ENCODE data around the gene GRAMD4.
"Not testable (repeated sequence)": the region's sequence is repeated elsewhere in the genome, so short reads cannot be mapped to it uniquely, and the experiment has no call there.

Gene GRAMD4

GRCh38 chr22:46617207-46617985, 2.8 kb upstream of the GRAMD4 start:
- Mint-ChIP-seq H3K4me3 (no peak overlapping the region), H3K4me1 (peaks cover 29% of the 10 kb centered on the region), H3K9me3 (no peaks in the 10 kb centered on the region), H3K36me3 (peaks cover 5% of the 10 kb centered on the region), H3K27ac (no peak overlapping the region)
- ATAC-seq (no peak), DNase-seq (ENCODE audit: low spot score in 2 of 2) (no peak)

GRCh38 chr22:46617986-46618647, 2.1 kb upstream of the GRAMD4 start:
- Mint-ChIP-seq H3K36me3 (peaks cover 4% of the 10 kb centered on the region), H3K27ac (no peak overlapping the region), H3K4me3 (no peak overlapping the region), H3K9me3 (no peaks in the 10 kb centered on the region), H3K4me1 (peaks cover 22% of the 10 kb centered on the region)
- DNase-seq (ENCODE audit: low spot score in 2 of 2), result no peak
- ATAC-seq, result no peak

GRCh38 chr22:46618667-46619066, 1.5 kb upstream of the GRAMD4 start:
- ATAC-seq, result no peak
- no peaks in the 10 kb centered on the region for H3K36me3 Mint-ChIP-seq

GRCh38 chr22:46619240-46619829, 851 bp upstream of the GRAMD4 start:
- ATAC-seq (no peak), DNase-seq (ENCODE audit: low spot score in 2 of 2) (no peak)
- Mint-ChIP-seq H3K27ac (no peak overlapping the region), H3K9me3 (no peaks in the 10 kb centered on the region), H3K36me3 (no peaks in the 10 kb centered on the region), H3K4me3 (no peak overlapping the region), H3K4me1 (peaks cover 9% of the 10 kb centered on the region)

More at GRCh38 chr22:46618667-46619066, 1.5 kb upstream of the GRAMD4 start:
- Mint-ChIP-seq H3K4me3 (no peak overlapping the region), H3K9me3 (no peaks in the 10 kb centered on the region), H3K27ac (no peak overlapping the region), H3K4me1 (peaks cover 16% of the 10 kb centered on the region)
- DNase-seq (ENCODE audit: low spot score in 2 of 2), result no peak

- Mint-ChIP-seq H3K4me1 (peaks cover 9% of the 10 kb centered on the region), H3K9me3 (no peaks in the 10 kb centered on the region), H3K36me3 (no peaks in the 10 kb centered on the region), H3K27ac (no peak overlapping the region), H3K4me3 (no peak overlapping the region)
- no peak for ATAC-seq
- DNase-seq (ENCODE audit: low spot score in 2 of 2), result no peak
Measured at GRCh38 chr22:46620588-46621242, 529 bp downstream of the GRAMD4 start.

GRCh38 chr22:46621243-46621930, 1.2 kb downstream of the GRAMD4 start:
- not testable (repeated sequence) for H3K36me3 Mint-ChIP-seq; ATAC-seq; H3K9me3 Mint-ChIP-seq; H3K4me3 Mint-ChIP-seq; DNase-seq (ENCODE audit: low spot score in 2 of 2); H3K27ac Mint-ChIP-seq
- peaks cover 13% of the 10 kb centered on the region for H3K4me1 Mint-ChIP-seq

GRCh38 chr22:46622081-46622521, 1.9 kb downstream of the GRAMD4 start:
- Mint-ChIP-seq H3K4me3 (no peak overlapping the region), H3K4me1 (peaks cover 13% of the 10 kb centered on the region), H3K9me3 (no peaks in the 10 kb centered on the region), H3K36me3 (no peaks in the 10 kb centered on the region), H3K27ac (no peak overlapping the region)
- DNase-seq (ENCODE audit: low spot score in 2 of 2) (no peak), ATAC-seq (no peak)

GRCh38 chr22:46625113-46625842, 5.1 kb downstream of the GRAMD4 start:
- no peak overlapping the region for H3K4me3 Mint-ChIP-seq
- DNase-seq (ENCODE audit: low spot score in 2 of 2) (no peak), ATAC-seq (no peak)
- no peaks in the 10 kb centered on the region for H3K9me3 Mint-ChIP-seq
- peaks cover 8% of the 10 kb centered on the region for H3K4me1 Mint-ChIP-seq
- peak overlapping the region; percentile 71 for H3K27ac Mint-ChIP-seq
- H3K36me3 Mint-ChIP-seq, result no peaks in the 10 kb centered on the region

GRCh38 chr22:46625843-46626349, 5.7 kb downstream of the GRAMD4 start:
- no peak for ATAC-seq
- H3K36me3 Mint-ChIP-seq, result no peaks in the 10 kb centered on the region
- DNase-seq (ENCODE audit: low spot score in 2 of 2), result no peak
- no peaks in the 10 kb centered on the region for H3K9me3 Mint-ChIP-seq
- peak overlapping the region; percentile 71 for H3K27ac Mint-ChIP-seq
- peaks cover 8% of the 10 kb centered on the region for H3K4me1 Mint-ChIP-seq
- no peak overlapping the region for H3K4me3 Mint-ChIP-seq

- Mint-ChIP-seq H3K4me1 (peaks cover 8% of the 10 kb centered on the region), H3K4me3 (no peak overlapping the region), H3K27ac (peak overlapping the region; percentile 71), H3K9me3 (no peaks in the 10 kb centered on the region), H3K36me3 (no peaks in the 10 kb centered on the region)
- ATAC-seq (no peak), DNase-seq (ENCODE audit: low spot score in 2 of 2) (no peak)
Measured at GRCh38 chr22:46626356-46626755, 6.2 kb downstream of the GRAMD4 start.

GRCh38 chr22:46626911-46627805, 7.0 kb downstream of the GRAMD4 start:
- Mint-ChIP-seq H3K27ac (no peak overlapping the region), H3K9me3 (no peaks in the 10 kb centered on the region), H3K4me1 (peaks cover 8% of the 10 kb centered on the region), H3K36me3 (no peaks in the 10 kb centered on the region), H3K4me3 (no peak overlapping the region)
- DNase-seq (ENCODE audit: low spot score in 2 of 2), result no peak
- no peak for ATAC-seq

GRCh38 chr22:46627806-46628482, 7.8 kb downstream of the GRAMD4 start:
- H3K27ac Mint-ChIP-seq, result no peak overlapping the region
- no peak for DNase-seq (ENCODE audit: low spot score in 2 of 2)
- no peaks in the 10 kb centered on the region for H3K36me3 Mint-ChIP-seq
- H3K4me1 Mint-ChIP-seq, result peaks cover 8% of the 10 kb centered on the region
- no peak overlapping the region for H3K4me3 Mint-ChIP-seq
- ATAC-seq, result no peak
- no peaks in the 10 kb centered on the region for H3K9me3 Mint-ChIP-seq

- H3K27ac Mint-ChIP-seq, result no peak overlapping the region
- no peaks in the 10 kb centered on the region for H3K9me3 Mint-ChIP-seq
- H3K4me3 Mint-ChIP-seq, result no peak overlapping the region
- peaks cover 8% of the 10 kb centered on the region for H3K4me1 Mint-ChIP-seq
- DNase-seq (ENCODE audit: low spot score in 2 of 2) (no peak), ATAC-seq (no peak)
- H3K36me3 Mint-ChIP-seq, result no peaks in the 10 kb centered on the region
Measured at GRCh38 chr22:46628756-46629155, 8.6 kb downstream of the GRAMD4 start.

All from stimulated activated effector memory CD8-positive, alpha-beta T cell treated with anti-CD3 and anti-CD28 coated beads, Interleukin-12 subunit alpha, Interleukin-12 subunit beta, amount 100 ng/mL, for 72 hours (primary cell).